GM12892 (cell line): ENCODE data around the gene TMCO4.

Experiments
- POLR2A ChIP-seq: IDR thresholded peaks from 2 replicates; pipeline ENCODE4 v1.6.1; 2011; ENCODE audit warnings: low read depth, low read length, control low read depth
- POLR2AphosphoS5 ChIP-seq: IDR thresholded peaks from 2 replicates; pipeline ENCODE4 v1.6.1; 2011; ENCODE audit warnings: low read depth, low read length, control low read depth
- TAF1 ChIP-seq: IDR thresholded peaks from 2 replicates; pipeline ENCODE4 v1.6.1; 2011; ENCODE audit warnings: low read depth, mild to moderate bottlenecking, control low read depth, low read length, borderline replicate concordance

GRCh38 chr1:19764848-19765247, 34.9 kb downstream of the TMCO4 start:
- TF ChIP-seq POLR2A, result no peak
- no peak for TF ChIP-seq POLR2AphosphoS5
- no peak for TF ChIP-seq TAF1
